Activated naive CD4-positive, alpha-beta T cell treated with anti-CD3 and anti-CD28 coated beads, Interleukin-2, amount 50 U/mL, for 24 hours (primary cell): ENCODE measurements around the gene GRIK4.
"Not testable (repeated sequence)": the region's sequence is repeated elsewhere in the genome, so short reads cannot be mapped to it uniquely, and the experiment has no call there.

Source experiments
- H3K27ac Mint-ChIP-seq: one replicate; pipeline ENCODE4 v1.8.0; 2021; ENCODE audit warnings: mild to moderate bottlenecking, mixed read lengths
- H3K27me3 Mint-ChIP-seq: one replicate; pipeline ENCODE4 v1.8.0; 2021; ENCODE audit warnings: mixed read lengths
- H3K36me3 Mint-ChIP-seq: one replicate; pipeline ENCODE4 v1.8.0; 2021; ENCODE audit warnings: mixed read lengths
- H3K4me1 Mint-ChIP-seq: one replicate; pipeline ENCODE4 v1.8.0; 2021; ENCODE audit warnings: mixed read lengths
- H3K4me3 Mint-ChIP-seq: one replicate; pipeline ENCODE4 v1.8.0; 2021; ENCODE audit warnings: mild to moderate bottlenecking, mixed read lengths
- H3K9me3 Mint-ChIP-seq: one replicate; pipeline ENCODE4 v1.8.0; 2021; ENCODE audit warnings: mixed read lengths

The GRIK4 gene

DNA sequence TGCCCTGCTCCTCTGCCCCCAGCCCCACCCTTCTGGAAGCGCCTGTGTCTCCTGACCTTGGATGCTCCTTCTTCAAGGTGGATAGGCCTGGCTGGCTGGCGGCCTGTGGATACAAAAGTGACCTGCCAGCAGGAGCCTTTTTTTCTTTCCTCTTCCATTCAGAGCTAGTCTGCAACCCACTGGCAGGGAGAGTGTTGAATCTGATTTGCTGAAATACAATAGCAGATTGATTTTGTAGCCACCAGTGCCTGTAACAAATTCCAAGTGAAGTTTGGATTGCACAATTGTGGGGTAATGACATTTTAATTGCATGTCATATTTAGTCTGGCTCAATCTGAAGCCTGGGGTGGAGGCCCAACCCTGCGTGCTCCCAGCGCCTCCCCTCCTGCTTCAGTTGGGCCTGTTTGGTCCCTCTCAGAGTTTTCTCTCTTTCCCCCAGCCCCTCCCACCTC lies 97.2 kb downstream of the GRIK4 start:
- H3K36me3 Mint-ChIP-seq = no peaks in the 10 kb centered on the region
- H3K27ac Mint-ChIP-seq = no peak overlapping the region
- H3K27me3 Mint-ChIP-seq = peaks cover 7% of the 10 kb centered on the region
- no peaks in the 10 kb centered on the region for H3K4me1 Mint-ChIP-seq
- H3K9me3 Mint-ChIP-seq = no peaks in the 10 kb centered on the region
- no peak overlapping the region for H3K4me3 Mint-ChIP-seq

GRCh38 chr11:120610111-120610510 lies 98.6 kb downstream of the GRIK4 start:
- Mint-ChIP-seq H3K27ac (no peak overlapping the region), H3K4me1 (no peaks in the 10 kb centered on the region), H3K36me3 (no peaks in the 10 kb centered on the region), H3K27me3 (peaks cover 7% of the 10 kb centered on the region), H3K9me3 (no peaks in the 10 kb centered on the region), H3K4me3 (no peak overlapping the region)

- no peak overlapping the region for H3K27ac Mint-ChIP-seq
- no peaks in the 10 kb centered on the region for H3K4me1 Mint-ChIP-seq
- no peak overlapping the region for H3K4me3 Mint-ChIP-seq
- peaks cover 9% of the 10 kb centered on the region for H3K27me3 Mint-ChIP-seq
- H3K9me3 Mint-ChIP-seq = no peaks in the 10 kb centered on the region
- H3K36me3 Mint-ChIP-seq = no peaks in the 10 kb centered on the region
Observed at GRCh38 chr11:120611581-120611980, 100.0 kb downstream of the GRIK4 start.

- H3K4me1 Mint-ChIP-seq = no peaks in the 10 kb centered on the region
- peaks cover 2% of the 10 kb centered on the region for H3K36me3 Mint-ChIP-seq
- no peak overlapping the region for H3K27ac Mint-ChIP-seq
- no peak overlapping the region for H3K4me3 Mint-ChIP-seq
- H3K27me3 Mint-ChIP-seq = peaks cover 9% of the 10 kb centered on the region
- peaks cover 3% of the 10 kb centered on the region for H3K9me3 Mint-ChIP-seq
Observed at GRCh38 chr11:120612513-120613263, 101.1 kb downstream of the GRIK4 start.

GRCh38 chr11:120613264-120614226 lies 102.0 kb downstream of the GRIK4 start:
- Mint-ChIP-seq H3K9me3 (peaks cover 10% of the 10 kb centered on the region), H3K36me3 (peaks cover 3% of the 10 kb centered on the region), H3K4me3 (no peak overlapping the region), H3K27me3 (peaks cover 9% of the 10 kb centered on the region), H3K4me1 (no peaks in the 10 kb centered on the region), H3K27ac (no peak overlapping the region)

DNA sequence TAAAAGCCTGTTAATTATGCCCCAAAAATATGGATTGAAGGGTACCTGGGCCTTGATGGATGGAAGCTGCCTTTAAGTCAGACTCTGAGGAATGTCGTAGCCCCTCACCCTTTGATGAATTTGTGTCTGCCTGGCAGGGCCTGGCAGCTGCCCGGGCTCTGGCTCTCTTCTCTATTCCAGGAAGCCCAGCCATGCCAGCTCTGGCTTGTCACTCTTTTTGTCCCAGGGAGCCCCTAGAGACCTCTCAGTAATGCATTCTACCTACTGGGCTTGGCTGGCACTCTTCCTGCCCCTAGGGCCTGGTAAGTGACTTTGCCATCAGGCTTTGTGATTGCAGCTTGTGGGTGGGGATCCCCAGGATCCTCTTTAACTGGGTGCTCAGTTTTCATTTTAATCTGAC lies 103.8 kb downstream of the GRIK4 start:
- H3K9me3 Mint-ChIP-seq = peaks cover 10% of the 10 kb centered on the region
- H3K36me3 Mint-ChIP-seq = peaks cover 3% of the 10 kb centered on the region
- H3K4me1 Mint-ChIP-seq = no peaks in the 10 kb centered on the region
- no peak overlapping the region for H3K27ac Mint-ChIP-seq
- peaks cover 5% of the 10 kb centered on the region for H3K27me3 Mint-ChIP-seq
- no peak overlapping the region for H3K4me3 Mint-ChIP-seq

DNA sequence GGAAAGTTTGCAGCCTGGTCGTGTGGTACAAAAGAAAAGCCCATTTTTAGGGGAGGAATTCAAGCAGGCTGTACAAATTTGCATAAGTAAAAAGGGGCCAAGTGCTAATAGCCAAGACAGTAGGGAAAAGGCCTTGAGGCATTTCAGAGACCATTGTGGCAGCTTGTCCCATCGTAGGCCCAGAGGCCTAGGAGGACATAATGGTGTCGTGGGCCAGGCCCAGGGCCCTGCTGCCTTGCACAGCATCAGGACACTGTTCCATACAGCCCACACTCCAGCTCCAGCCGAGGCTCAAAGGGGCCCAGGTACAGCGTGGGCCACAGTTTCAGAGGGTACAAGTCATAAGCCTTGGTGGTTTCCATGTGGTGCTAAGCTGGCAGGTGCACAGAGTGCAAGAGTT lies 106.9 kb downstream of the GRIK4 start:
- Mint-ChIP-seq H3K4me1 (no peaks in the 10 kb centered on the region), H3K4me3 (no peak overlapping the region), H3K36me3 (peaks cover 3% of the 10 kb centered on the region), H3K27me3 (peaks cover 2% of the 10 kb centered on the region), H3K9me3 (peaks cover 10% of the 10 kb centered on the region), H3K27ac (no peak overlapping the region)

DNA sequence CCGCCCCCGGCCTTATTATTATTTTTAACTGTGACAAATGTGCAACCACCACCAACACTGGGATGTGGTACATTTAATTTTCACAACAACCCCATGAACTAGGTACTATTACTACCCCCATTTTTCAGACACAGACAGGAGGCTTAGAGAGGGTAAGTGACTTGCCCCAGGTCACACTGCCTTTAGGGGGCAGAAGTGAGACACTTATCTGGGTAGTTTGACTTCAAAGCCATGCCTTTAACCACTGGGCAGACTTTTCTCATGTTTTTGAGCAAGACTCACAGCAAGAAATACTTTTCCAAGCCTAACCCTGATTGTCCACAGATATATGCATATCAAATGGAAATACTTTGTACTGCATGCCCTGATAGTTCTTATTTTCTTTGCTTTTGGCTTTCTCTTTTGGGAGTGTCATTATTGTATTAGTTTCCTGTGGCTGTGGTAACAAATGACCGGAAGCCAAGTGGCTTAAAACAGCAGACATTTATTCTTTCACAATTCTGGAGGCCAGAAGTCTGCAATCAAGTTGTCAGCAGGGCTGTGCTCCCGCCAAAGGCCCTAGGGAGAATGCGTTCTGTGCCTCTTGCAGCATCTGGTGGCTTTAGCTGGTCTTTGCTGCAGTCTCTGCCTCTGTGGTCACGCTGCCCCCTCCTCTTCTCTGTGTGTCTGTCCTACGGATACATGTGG lies 110.8 kb downstream of the GRIK4 start:
- no peak overlapping the region for H3K27ac Mint-ChIP-seq
- H3K4me1 Mint-ChIP-seq = no peaks in the 10 kb centered on the region
- peaks cover 10% of the 10 kb centered on the region for H3K9me3 Mint-ChIP-seq
- H3K4me3 Mint-ChIP-seq = no peak overlapping the region
- peaks cover 4% of the 10 kb centered on the region for H3K27me3 Mint-ChIP-seq
- peaks cover 3% of the 10 kb centered on the region for H3K36me3 Mint-ChIP-seq

DNA sequence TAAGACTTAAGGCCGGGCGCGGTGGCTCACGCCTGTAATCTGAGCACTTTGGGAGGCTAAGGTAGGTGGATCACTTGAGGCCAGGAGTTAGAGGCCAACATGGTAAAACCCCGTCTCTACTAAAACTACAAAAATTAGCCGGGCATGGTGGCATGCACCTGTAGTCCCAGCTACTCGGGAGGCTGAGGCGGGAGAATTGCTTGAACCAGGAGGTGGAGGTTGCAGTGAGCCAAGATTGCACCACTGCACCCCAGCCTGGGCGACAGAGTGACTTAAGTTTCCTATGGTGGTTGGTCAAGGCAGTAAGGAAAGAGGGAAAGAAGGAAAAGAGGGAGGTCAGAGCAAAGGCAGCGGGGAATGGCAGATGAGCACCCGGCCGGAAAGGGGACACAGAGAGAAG lies 113.4 kb downstream of the GRIK4 start:
- not testable (repeated sequence) for H3K36me3 Mint-ChIP-seq, H3K4me1 Mint-ChIP-seq, H3K4me3 Mint-ChIP-seq, H3K9me3 Mint-ChIP-seq, H3K27ac Mint-ChIP-seq, H3K27me3 Mint-ChIP-seq

DNA sequence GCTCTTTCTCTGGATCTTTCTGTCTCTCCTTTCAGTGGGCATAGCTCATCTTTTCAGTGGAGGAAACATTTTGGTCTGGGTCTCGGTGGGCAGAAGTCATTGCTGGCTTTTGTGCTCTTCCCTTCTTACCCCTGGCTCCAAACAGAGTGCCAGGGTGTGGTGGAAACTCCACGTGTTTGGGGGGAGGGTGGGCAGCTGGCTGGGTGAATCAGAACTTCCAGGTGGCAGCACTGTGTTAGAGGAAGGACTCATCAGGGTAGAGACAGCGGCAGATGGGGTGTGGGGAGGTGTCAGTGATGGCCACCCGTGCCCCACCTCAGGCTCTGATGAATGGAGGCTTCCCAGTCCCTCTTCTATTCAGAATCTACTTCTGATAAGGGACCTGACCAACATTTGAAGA lies 114.0 kb downstream of the GRIK4 start:
- peaks cover 4% of the 10 kb centered on the region for H3K27me3 Mint-ChIP-seq
- H3K4me1 Mint-ChIP-seq = no peaks in the 10 kb centered on the region
- H3K4me3 Mint-ChIP-seq = no peak overlapping the region
- no peak overlapping the region for H3K27ac Mint-ChIP-seq
- no peaks in the 10 kb centered on the region for H3K9me3 Mint-ChIP-seq
- H3K36me3 Mint-ChIP-seq = no peaks in the 10 kb centered on the region

GRCh38 chr11:120626791-120627190 lies 115.2 kb downstream of the GRIK4 start:
- Mint-ChIP-seq H3K27me3 (peaks cover 4% of the 10 kb centered on the region), H3K27ac (no peak overlapping the region), H3K4me1 (no peaks in the 10 kb centered on the region), H3K9me3 (no peaks in the 10 kb centered on the region), H3K4me3 (no peak overlapping the region), H3K36me3 (no peaks in the 10 kb centered on the region)

DNA sequence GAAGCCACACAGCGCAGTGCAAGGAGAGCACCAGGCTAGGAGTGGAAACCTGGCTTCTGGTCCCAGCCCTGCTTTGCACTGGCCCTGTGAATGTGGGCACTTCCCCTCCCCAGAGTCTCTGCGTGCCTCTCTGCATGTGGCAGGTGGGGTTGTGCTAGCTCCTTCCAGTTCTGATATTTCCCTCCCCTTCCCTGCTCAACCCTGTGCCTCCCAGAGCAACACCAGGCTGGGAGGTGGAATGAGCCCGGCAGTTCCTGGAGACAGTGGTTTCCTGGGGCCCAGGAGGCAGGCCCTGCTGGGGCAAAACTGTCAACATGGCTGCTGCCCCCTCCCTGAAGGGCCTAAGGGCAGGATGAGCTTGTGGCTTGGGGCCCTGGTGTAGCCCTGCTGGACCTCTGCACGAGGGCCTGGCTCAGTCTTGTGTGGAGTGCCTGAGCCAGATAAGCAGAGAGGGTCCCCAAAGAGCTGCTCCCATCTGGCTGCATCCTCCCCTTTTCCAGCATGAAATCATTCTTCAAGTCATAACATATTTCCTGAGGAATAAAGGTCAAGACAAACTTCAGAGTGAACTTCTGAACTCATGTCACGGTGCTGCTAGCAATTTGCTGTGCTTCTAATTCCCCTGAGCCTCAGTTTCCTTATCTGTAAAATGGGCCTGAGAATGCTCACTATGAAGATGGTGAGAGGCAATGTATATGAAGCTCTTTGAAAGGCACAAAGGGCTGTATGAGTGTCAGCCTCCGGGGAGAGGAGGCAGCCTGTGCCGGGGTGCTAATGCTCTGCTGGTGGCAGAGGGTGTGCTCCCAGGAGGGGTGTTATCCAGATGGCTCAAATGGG lies 116.0 kb downstream of the GRIK4 start:
- no peak overlapping the region for H3K4me3 Mint-ChIP-seq
- H3K9me3 Mint-ChIP-seq = no peaks in the 10 kb centered on the region
- peaks cover 4% of the 10 kb centered on the region for H3K27me3 Mint-ChIP-seq
- H3K4me1 Mint-ChIP-seq = no peaks in the 10 kb centered on the region
- no peak overlapping the region for H3K27ac Mint-ChIP-seq
- no peaks in the 10 kb centered on the region for H3K36me3 Mint-ChIP-seq

- peaks cover 3% of the 10 kb centered on the region for H3K27me3 Mint-ChIP-seq
- no peaks in the 10 kb centered on the region for H3K36me3 Mint-ChIP-seq
- H3K4me1 Mint-ChIP-seq = no peaks in the 10 kb centered on the region
- H3K4me3 Mint-ChIP-seq = no peak overlapping the region
- H3K9me3 Mint-ChIP-seq = no peaks in the 10 kb centered on the region
- H3K27ac Mint-ChIP-seq = no peak overlapping the region
Observed at GRCh38 chr11:120629407-120630080, 118.0 kb downstream of the GRIK4 start.

DNA sequence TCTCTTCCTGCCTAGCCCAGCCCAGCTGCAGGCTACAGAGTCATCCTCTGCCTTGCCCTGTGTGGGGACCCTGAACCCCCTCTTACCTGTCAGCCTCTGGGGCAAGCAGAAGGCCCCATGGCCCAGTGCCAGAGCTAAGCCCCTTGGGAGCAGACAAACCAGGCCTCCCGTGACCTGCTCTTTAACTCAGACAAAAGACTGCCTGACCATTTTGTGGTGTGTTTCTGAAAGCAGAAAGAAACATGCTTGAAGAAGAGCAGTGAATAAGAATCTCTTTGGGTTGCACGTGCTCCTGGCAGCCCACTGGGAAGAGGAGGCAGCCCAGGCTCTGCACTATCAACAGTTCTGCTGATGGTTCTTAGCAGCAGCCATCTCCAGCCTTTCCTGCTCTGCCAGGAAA lies 118.6 kb downstream of the GRIK4 start:
- Mint-ChIP-seq H3K27me3 (peaks cover 1% of the 10 kb centered on the region), H3K27ac (no peak overlapping the region), H3K4me3 (no peak overlapping the region), H3K36me3 (no peaks in the 10 kb centered on the region), H3K4me1 (no peaks in the 10 kb centered on the region), H3K9me3 (no peaks in the 10 kb centered on the region)
